ENCODE measurements around the gene SERPINE2.

DNA sequence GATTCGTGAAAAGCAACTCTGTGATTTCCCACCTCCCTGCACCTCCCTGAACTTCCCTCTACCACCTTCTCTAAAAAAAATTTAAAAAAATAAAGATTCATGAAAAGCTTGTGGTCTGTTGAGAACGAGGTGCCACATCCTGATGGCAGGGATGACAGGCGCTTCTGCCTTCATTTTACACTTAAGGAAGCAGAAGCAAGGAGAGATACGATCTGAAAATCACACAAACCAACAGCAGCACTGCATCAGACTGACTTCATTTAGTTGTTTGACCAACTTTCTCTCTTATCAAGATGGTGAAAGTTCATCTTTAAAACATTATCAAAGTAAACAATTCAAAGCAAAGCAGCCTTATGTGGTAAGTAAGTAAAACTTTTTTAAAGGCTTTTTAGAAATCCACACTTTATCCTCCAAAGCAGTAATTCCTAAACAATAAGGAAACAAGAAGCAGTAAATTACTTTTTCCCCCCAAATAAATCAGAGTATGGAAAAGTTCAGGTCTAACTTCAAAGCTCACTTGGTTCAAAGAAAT lies 109.4 kb downstream of the SERPINE2 start:
- TF ChIP-seq, protein P1, sequence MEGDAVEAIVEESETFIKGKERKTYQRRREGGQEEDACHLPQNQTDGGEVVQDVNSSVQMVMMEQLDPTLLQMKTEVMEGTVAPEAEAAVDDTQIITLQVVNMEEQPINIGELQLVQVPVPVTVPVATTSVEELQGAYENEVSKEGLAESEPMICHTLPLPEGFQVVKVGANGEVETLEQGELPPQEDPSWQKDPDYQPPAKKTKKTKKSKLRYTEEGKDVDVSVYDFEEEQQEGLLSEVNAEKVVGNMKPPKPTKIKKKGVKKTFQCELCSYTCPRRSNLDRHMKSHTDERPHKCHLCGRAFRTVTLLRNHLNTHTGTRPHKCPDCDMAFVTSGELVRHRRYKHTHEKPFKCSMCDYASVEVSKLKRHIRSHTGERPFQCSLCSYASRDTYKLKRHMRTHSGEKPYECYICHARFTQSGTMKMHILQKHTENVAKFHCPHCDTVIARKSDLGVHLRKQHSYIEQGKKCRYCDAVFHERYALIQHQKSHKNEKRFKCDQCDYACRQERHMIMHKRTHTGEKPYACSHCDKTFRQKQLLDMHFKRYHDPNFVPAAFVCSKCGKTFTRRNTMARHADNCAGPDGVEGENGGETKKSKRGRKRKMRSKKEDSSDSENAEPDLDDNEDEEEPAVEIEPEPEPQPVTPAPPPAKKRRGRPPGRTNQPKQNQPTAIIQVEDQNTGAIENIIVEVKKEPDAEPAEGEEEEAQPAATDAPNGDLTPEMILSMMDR (IDR thresholded peaks at IDR 0.05): no peak
- TF ChIP-seq POLR2A (IDR thresholded peaks at IDR 0.05): no peak

Measured in body of pancreas (tissue), 4 donors.